SK-N-SH treated with all-trans-retinoic acid at 6 μM for 48 hours (cell line): ENCODE data around the gene SCIMP.

ENCODE experiments used
- ARNTL ChIP-seq: fragments of 450-650 bp; formaldehyde crosslinking; IDR thresholded peaks from 2 replicates; pipeline ENCODE4 v1.5.0; 2020; ENCODE audit warnings: low read depth, mild to moderate bottlenecking, moderate library complexity, borderline replicate concordance
- BACH2 ChIP-seq: fragments of 250-450 bp; sonication (Bioruptor Pico); IDR thresholded peaks from 2 replicates; pipeline ENCODE4 v1.9.0; 2021; ENCODE audit warnings: mild to moderate bottlenecking, borderline replicate concordance
- CREB5 ChIP-seq: fragments of 250-450 bp; sonication (Bioruptor Pico); IDR thresholded peaks from 2 replicates; pipeline ENCODE4 v1.5.1; 2020; ENCODE audit warnings: low read depth, mild to moderate bottlenecking, moderate library complexity
- CSRNP3 ChIP-seq: fragments of 250-450 bp; sonication (Bioruptor Pico); IDR thresholded peaks from 2 replicates; pipeline ENCODE4 v1.5.1; 2021; ENCODE audit warnings: mild to moderate bottlenecking, moderate library complexity
- ESRRG ChIP-seq: fragments of 250-450 bp; sonication (Bioruptor Pico); IDR thresholded peaks from 2 replicates; pipeline ENCODE4 v1.6.1; 2021; ENCODE audit warnings: mild to moderate bottlenecking
- OSR1 ChIP-seq: fragments of 250-450 bp; sonication (Bioruptor Pico); IDR thresholded peaks from 2 replicates; pipeline ENCODE4 v1.8.0; 2022; ENCODE audit warnings: moderate library complexity, mild to moderate bottlenecking, inconsistent platforms
- PATZ1 ChIP-seq: fragments of 250-450 bp; sonication (Bioruptor Pico); IDR thresholded peaks from 2 replicates; pipeline ENCODE4 v1.8.0; 2020; ENCODE audit warnings: mild to moderate bottlenecking, moderate library complexity, borderline replicate concordance
- POU6F1 ChIP-seq: fragments of 250-450 bp; sonication (Bioruptor Pico); IDR thresholded peaks from 2 replicates; pipeline ENCODE4 v1.8.0; 2021; ENCODE audit warnings: low read depth, mild to moderate bottlenecking, moderate library complexity, borderline replicate concordance
- RARB ChIP-seq: fragments of 250-450 bp; sonication (Bioruptor Pico); IDR thresholded peaks from 2 replicates; pipeline ENCODE4 v1.8.0; 2021; ENCODE audit warnings: mild to moderate bottlenecking, moderate library complexity
- SNAI2 ChIP-seq: fragments of 250-450 bp; sonication (Bioruptor Pico); IDR thresholded peaks from 2 replicates; pipeline ENCODE4 v1.5.0; 2020; ENCODE audit warnings: mild to moderate bottlenecking, moderate library complexity
- TCF4 ChIP-seq: fragments of 250-450 bp; sonication (Bioruptor Pico); IDR thresholded peaks from 2 replicates; pipeline ENCODE4 v1.8.0; 2021; ENCODE audit warnings: mild to moderate bottlenecking, moderate library complexity, borderline replicate concordance
- TSHZ2 ChIP-seq: fragments of 250-450 bp; sonication (Bioruptor Pico); IDR thresholded peaks from 2 replicates; pipeline ENCODE4 v1.5.0; 2020; ENCODE audit warnings: mild to moderate bottlenecking, moderate library complexity
- ZC3H10 ChIP-seq: fragments of 250-450 bp; sonication (Bioruptor Pico); IDR thresholded peaks from 2 replicates; pipeline ENCODE4 v1.5.1; 2021; ENCODE audit warnings: mild to moderate bottlenecking, moderate library complexity
- ZNF70 ChIP-seq: fragments of 450-650 bp; formaldehyde crosslinking; IDR thresholded peaks from 2 replicates; pipeline ENCODE4 v1.5.0; 2020; ENCODE audit warnings: mild to moderate bottlenecking, moderate library complexity

GRCh38 chr17:5249615-5250014, 15.0 kb upstream of the SCIMP start:
- no peak for TF ChIP-seq PATZ1 (CRISPR knock-in tag)
- TF ChIP-seq SNAI2: no peak
- no peak for TF ChIP-seq OSR1 (CRISPR knock-in tag)
- TF ChIP-seq RARB (CRISPR knock-in tag): no peak
- no peak for TF ChIP-seq CREB5
- TF ChIP-seq TSHZ2 (CRISPR knock-in tag): no peak
- no peak for TF ChIP-seq CSRNP3 (CRISPR knock-in tag)
- TF ChIP-seq ARNTL (CRISPR knock-in tag): no peak
- TF ChIP-seq ESRRG (CRISPR knock-in tag): no peak
- no peak for TF ChIP-seq BACH2 (CRISPR knock-in tag)
- no peak for TF ChIP-seq POU6F1 (CRISPR knock-in tag)
- no peak for TF ChIP-seq ZC3H10 (CRISPR knock-in tag)
- no peak for TF ChIP-seq TCF4 (CRISPR knock-in tag)
- no peak for TF ChIP-seq ZNF70 (CRISPR knock-in tag)
